Measurements from ENCODE around the gene SHQ1. TPM values are rescaled to one million over a fixed set of nuclear protein-coding genes. Genes with fewer than 3 reads are reported as not detected.

SHQ1 gene
- total and polyA plus RNA-seq, 2 experiments from 2014 or later, result 18.3 to 28.7 TPM

DNA sequence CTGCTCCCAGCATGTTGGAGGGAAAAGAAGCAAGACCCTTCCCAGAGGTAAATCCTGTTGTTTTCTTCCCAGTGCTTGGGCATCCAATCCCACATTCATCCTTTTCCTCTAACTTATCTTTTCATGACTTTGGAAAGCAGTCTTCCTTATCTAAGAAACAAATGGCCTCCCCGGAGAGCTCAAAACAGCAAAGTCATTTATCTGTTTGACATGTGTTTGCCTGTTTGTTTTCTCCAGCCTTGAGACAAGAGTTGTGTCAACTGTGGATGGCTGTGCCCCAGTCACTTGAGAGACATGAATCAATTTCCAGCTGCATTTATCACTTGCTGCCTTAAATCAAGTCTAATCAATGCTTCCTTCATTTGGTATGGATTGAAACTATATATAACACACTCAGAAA lies 103.9 kb downstream of the SHQ1 start (continued):
- TF ChIP-seq ZNF462 (CRISPR knock-in tag; IDR thresholded peaks at IDR 0.05) (no peak), CREB1 (CRISPR knock-in tag; IDR thresholded peaks at IDR 0.05; ENCODE audit: low read depth) (no peak)

DNA sequence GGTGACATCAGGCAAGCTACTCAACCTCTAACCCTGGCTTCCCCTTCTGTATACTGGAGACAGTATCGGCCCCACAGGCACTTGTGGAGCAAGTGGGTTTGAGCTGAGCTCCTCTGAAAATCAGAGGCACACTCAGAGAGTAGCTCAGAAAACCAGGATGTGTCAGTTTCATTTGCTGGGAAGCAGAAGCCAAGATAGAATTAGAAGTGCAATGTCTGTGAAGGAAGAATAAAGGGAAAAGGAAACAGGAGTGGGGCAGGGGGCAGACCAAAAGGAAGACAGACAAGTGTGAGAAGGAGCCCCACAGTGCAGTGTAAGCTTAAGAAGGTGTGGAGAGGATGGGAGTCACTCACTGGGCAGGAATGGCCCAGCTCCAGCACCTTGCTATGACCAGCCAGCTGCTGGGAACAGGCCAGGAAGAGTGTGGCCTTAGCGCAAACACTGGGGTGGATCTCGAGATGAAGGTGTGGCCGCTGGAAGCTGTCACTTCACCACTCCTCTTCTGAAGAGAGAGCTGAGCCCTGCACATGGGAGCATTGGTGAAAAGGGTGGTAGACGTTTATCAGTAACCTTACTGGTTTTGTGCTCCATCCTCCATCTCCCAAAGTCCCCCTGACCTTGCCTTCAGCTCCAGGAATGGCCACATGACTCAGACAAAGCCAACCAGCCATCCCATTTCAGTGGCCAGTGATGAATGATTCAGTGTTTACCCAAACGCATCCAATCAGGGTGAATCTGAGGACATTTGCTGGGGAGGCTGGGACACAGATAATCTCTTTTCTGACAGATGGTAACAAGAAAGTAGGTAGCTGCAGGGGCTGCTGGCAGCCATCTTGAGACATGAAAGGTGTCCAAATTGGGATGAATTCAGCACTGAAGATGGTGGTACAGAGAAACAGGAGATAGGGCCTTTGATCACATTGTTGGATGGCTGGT lies 108.4 kb downstream of the SHQ1 start:
- DNase-seq (ENCODE audit: low spot score) (no peak), ATAC-seq (no peak)
- H3K27me3 ChIP-seq (ENCODE audit: insufficient read depth), result peaks cover 9% of the 10 kb centered on the region
- H4K20me1 ChIP-seq (replicated peaks; ENCODE audit: insufficient read depth), result no peaks in the 10 kb centered on the region
- Mint-ChIP-seq H3K36me3 (ENCODE audit: low read depth) (peaks cover under 1% of the 10 kb centered on the region; the same call in 1 of the 3 replicates), H3K27me3 (ENCODE audit: insufficient read depth, low read depth, poor library complexity) (peaks cover 11% of the 10 kb centered on the region), H3K4me1 (peaks cover 21% of the 10 kb centered on the region; the same call in 2 of the 3 replicates), H3K9me3 (peaks cover 4% of the 10 kb centered on the region), H3K4me3 (peak overlapping the region; percentile 79; the same call in 1 of the 3 replicates), H3K27ac (no peak overlapping the region)
- H3K79me2 ChIP-seq (replicated peaks; ENCODE audit: insufficient read depth), result no peaks in the 10 kb centered on the region
- H3K4me2 ChIP-seq, result peak overlapping the region; percentile 79
- peak overlapping the region; percentile 92 for H2AFZ ChIP-seq
- no peaks in the 10 kb centered on the region for H3F3A ChIP-seq (replicated peaks; ENCODE audit: low read depth)
- H3K9me2 ChIP-seq (ENCODE audit: insufficient read depth), result no peaks in the 10 kb centered on the region
- H3K27ac ChIP-seq (ENCODE audit: low read depth), result no peak overlapping the region
- no peak for TF ChIP-seq EZH2 (IDR thresholded peaks at IDR 0.05; ENCODE audit: low read depth, unreplicated experiment)
- TF ChIP-seq, protein P1, sequence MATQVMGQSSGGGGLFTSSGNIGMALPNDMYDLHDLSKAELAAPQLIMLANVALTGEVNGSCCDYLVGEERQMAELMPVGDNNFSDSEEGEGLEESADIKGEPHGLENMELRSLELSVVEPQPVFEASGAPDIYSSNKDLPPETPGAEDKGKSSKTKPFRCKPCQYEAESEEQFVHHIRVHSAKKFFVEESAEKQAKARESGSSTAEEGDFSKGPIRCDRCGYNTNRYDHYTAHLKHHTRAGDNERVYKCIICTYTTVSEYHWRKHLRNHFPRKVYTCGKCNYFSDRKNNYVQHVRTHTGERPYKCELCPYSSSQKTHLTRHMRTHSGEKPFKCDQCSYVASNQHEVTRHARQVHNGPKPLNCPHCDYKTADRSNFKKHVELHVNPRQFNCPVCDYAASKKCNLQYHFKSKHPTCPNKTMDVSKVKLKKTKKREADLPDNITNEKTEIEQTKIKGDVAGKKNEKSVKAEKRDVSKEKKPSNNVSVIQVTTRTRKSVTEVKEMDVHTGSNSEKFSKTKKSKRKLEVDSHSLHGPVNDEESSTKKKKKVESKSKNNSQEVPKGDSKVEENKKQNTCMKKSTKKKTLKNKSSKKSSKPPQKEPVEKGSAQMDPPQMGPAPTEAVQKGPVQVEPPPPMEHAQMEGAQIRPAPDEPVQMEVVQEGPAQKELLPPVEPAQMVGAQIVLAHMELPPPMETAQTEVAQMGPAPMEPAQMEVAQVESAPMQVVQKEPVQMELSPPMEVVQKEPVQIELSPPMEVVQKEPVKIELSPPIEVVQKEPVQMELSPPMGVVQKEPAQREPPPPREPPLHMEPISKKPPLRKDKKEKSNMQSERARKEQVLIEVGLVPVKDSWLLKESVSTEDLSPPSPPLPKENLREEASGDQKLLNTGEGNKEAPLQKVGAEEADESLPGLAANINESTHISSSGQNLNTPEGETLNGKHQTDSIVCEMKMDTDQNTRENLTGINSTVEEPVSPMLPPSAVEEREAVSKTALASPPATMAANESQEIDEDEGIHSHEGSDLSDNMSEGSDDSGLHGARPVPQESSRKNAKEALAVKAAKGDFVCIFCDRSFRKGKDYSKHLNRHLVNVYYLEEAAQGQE (IDR thresholded peaks at IDR 0.05; ENCODE audit: unreplicated experiment), result no peak
- no peak for TF ChIP-seq CTCF (conservative IDR thresholded peaks at IDR 0.05; ENCODE audit: low read depth in 2 of 2)
- TF ChIP-seq, protein P2, sequence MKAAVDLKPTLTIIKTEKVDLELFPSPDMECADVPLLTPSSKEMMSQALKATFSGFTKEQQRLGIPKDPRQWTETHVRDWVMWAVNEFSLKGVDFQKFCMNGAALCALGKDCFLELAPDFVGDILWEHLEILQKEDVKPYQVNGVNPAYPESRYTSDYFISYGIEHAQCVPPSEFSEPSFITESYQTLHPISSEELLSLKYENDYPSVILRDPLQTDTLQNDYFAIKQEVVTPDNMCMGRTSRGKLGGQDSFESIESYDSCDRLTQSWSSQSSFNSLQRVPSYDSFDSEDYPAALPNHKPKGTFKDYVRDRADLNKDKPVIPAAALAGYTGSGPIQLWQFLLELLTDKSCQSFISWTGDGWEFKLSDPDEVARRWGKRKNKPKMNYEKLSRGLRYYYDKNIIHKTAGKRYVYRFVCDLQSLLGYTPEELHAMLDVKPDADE (IDR thresholded peaks at IDR 0.05), result no peak
- H3K4me1 ChIP-seq (ENCODE audit: insufficient read depth), result peaks cover 8% of the 10 kb centered on the region
- no peaks in the 10 kb centered on the region for H3K36me3 ChIP-seq (ENCODE audit: insufficient read depth)
- peak overlapping the region; percentile 57 for H3K4me3 ChIP-seq
